ENCODE data around the gene ATP6V1E1. TPM values are rescaled to one million over a fixed set of nuclear protein-coding genes. Genes with fewer than 3 reads are reported as not detected.

The ATP6V1E1 gene
- total and polyA plus RNA-seq, 2 of the 13 experiments (the other 11 are each of a cell fraction or from before 2014, with no cell fraction given), result 69.3 to 90.9 TPM

DNA sequence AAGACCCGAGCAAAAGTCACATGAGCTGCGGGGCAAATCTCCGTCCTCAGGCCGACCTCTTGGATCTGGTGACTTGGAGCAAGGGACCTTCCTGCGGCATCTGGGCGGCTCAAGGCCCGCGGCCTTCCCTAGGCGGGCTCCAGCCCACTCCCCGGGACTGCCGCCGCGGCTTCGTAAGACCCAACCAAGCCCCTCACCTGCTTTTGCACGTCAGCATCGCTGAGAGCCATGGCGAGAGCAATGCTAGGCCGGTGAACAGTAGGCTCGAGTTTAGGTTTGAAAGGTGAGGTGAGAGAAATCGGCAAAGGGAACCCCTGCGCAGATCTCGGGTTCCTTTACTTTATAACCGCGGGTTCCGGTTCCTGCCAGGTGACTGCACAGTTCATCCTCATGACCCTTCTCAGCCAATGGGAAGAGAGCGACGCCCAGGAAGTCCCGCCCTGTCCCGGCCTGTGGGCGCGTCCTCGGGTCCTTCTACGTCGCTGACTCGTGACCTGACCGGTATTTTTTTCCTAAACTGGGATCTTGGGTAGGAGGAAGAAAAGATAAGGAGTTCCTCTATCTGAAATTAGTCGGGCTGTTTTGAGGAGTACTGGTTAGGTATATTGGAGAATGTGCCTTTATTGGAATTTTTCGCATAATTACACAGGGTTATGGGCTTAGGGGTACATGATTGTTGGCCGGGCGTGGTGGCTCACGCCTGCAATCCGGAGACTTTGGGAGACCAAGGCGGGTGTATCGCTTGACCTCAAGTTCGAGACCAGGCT, at the start of gene ATP6V1E1 (continued):
- TF ChIP-seq NR2C2 (CRISPR knock-in tag; IDR thresholded peaks at IDR 0.05; ENCODE audit: borderline replicate concordance) (peak; percentile 76; the same call in 1 of the 2 replicates), RCOR2 (CRISPR knock-in tag; IDR thresholded peaks at IDR 0.05) (peak; percentile 41; the same call in 1 of the 2 replicates), HNF4G (IDR thresholded peaks at IDR 0.05; ENCODE audit: borderline replicate concordance, low read depth, low read length) (no peak), HNF4G (CRISPR knock-in tag; IDR thresholded peaks at IDR 0.05; ENCODE audit: borderline replicate concordance, low read depth) (no peak), ZNF674 (CRISPR knock-in tag; IDR thresholded peaks at IDR 0.05; ENCODE audit: low read depth) (0 out of 2 replicates have a peak, but pooled peaks have one; percentile 71), ZNF776 (CRISPR knock-in tag; IDR thresholded peaks at IDR 0.05) (0 out of 2 replicates have a peak, but pooled peaks have one; percentile 41)
- TF ChIP-seq, protein P1, sequence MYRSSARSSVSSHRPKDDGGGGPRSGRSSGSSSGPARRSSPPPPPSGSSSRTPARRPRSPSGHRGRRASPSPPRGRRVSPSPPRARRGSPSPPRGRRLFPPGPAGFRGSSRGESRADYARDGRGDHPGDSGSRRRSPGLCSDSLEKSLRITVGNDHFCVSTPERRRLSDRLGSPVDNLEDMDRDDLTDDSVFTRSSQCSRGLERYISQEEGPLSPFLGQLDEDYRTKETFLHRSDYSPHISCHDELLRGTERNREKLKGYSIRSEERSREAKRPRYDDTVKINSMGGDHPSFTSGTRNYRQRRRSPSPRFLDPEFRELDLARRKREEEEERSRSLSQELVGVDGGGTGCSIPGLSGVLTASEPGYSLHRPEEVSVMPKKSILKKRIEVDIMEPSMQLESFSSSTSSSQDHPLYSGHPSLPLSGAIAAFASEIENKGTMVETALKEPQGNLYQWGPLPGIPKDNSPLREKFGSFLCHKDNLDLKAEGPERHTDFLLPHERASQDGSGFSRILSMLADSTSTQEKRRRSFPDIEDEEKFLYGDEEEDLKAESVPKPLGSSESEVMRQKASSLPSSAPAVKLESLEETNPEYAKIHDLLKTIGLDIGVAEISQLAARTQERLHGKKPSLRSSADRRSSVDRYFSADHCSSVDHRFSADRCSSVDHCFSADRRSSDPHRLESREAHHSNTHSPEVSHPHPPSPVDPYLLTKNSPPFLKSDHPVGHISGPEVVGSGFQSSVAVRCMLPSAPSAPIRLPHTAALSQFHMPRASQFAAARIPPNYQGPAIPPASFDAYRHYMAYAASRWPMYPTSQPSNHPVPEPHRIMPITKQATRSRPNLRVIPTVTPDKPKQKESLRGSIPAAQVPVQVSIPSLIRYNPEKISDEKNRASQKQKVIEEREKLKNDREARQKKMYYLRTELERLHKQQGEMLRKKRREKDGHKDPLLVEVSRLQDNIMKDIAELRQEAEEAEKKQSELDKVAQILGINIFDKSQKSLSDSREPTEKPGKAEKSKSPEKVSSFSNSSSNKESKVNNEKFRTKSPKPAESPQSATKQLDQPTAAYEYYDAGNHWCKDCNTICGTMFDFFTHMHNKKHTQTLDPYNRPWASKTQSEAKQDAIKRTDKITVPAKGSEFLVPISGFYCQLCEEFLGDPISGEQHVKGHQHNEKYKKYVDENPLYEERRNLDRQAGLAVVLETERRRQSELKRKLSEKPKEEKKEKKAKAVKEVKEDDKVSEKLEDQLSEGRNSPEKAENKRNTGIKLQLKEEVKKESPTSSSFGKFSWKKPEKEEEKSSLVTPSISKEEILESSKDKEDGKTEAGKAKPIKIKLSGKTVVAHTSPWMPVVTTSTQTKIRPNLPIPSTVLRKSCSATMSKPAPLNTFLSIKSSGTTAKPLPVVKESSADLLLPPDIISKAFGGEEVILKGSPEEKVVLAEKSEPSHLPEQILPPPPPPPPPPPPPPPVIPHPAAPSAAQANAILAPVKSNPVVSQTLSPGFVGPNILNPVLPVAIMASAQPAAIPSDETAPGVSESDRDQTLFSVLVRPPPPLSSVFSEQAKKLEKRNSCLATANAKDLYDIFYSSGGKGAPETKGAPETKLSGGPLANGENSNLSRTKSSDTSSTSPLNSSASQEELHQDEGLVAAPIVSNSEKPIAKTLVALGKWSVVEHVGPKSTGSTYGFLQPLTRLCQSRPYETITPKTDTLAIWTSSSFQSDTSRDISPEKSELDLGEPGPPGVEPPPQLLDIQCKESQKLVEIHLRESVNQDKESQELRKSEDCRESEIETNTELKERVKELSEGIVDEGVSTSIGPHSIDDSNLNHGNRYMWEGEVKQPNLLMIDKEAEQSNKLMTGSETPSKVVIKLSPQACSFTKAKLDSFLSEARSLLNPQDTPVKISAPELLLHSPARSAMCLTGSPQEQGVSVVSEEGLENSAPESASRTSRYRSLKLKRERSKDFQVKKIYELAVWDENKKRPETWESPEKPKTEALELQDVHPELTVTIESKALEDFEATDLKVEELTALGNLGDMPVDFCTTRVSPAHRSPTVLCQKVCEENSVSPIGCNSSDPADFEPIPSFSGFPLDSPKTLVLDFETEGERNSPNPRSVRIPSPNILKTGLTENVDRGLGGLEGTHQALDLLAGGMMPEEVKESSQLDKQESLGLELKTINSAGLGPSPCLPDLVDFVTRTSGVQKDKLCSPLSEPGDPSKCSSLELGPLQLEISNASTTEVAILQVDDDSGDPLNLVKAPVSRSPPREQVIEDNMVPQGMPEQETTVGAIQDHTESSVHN (CRISPR knock-in tag; IDR thresholded peaks at IDR 0.05), result no peak
- TF ChIP-seq, protein P2, sequence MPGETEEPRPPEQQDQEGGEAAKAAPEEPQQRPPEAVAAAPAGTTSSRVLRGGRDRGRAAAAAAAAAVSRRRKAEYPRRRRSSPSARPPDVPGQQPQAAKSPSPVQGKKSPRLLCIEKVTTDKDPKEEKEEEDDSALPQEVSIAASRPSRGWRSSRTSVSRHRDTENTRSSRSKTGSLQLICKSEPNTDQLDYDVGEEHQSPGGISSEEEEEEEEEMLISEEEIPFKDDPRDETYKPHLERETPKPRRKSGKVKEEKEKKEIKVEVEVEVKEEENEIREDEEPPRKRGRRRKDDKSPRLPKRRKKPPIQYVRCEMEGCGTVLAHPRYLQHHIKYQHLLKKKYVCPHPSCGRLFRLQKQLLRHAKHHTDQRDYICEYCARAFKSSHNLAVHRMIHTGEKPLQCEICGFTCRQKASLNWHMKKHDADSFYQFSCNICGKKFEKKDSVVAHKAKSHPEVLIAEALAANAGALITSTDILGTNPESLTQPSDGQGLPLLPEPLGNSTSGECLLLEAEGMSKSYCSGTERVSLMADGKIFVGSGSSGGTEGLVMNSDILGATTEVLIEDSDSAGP (CRISPR knock-in tag; IDR thresholded peaks at IDR 0.05; ENCODE audit: borderline replicate concordance), result peak; percentile 86; the same call in 1 of the 2 replicates
- TF ChIP-seq, protein P3, sequence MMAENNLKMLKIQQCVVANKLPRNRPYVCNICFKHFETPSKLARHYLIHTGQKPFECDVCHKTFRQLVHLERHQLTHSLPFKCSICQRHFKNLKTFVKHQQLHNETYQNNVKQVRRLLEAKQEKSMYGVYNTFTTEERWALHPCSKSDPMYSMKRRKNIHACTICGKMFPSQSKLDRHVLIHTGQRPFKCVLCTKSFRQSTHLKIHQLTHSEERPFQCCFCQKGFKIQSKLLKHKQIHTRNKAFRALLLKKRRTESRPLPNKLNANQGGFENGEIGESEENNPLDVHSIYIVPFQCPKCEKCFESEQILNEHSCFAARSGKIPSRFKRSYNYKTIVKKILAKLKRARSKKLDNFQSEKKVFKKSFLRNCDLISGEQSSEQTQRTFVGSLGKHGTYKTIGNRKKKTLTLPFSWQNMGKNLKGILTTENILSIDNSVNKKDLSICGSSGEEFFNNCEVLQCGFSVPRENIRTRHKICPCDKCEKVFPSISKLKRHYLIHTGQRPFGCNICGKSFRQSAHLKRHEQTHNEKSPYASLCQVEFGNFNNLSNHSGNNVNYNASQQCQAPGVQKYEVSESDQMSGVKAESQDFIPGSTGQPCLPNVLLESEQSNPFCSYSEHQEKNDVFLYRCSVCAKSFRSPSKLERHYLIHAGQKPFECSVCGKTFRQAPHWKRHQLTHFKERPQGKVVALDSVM (CRISPR knock-in tag; IDR thresholded peaks at IDR 0.05), result peak; percentile 51; the same call in 1 of the 2 replicates
- TF ChIP-seq, protein P4, sequence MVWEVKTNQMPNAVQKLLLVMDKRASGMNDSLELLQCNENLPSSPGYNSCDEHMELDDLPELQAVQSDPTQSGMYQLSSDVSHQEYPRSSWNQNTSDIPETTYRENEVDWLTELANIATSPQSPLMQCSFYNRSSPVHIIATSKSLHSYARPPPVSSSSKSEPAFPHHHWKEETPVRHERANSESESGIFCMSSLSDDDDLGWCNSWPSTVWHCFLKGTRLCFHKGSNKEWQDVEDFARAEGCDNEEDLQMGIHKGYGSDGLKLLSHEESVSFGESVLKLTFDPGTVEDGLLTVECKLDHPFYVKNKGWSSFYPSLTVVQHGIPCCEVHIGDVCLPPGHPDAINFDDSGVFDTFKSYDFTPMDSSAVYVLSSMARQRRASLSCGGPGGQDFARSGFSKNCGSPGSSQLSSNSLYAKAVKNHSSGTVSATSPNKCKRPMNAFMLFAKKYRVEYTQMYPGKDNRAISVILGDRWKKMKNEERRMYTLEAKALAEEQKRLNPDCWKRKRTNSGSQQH (CRISPR knock-in tag; IDR thresholded peaks at IDR 0.05; ENCODE audit: low read depth), result 0 out of 2 replicates have a peak, but pooled peaks have one; percentile 72
- TF ChIP-seq, protein P5, sequence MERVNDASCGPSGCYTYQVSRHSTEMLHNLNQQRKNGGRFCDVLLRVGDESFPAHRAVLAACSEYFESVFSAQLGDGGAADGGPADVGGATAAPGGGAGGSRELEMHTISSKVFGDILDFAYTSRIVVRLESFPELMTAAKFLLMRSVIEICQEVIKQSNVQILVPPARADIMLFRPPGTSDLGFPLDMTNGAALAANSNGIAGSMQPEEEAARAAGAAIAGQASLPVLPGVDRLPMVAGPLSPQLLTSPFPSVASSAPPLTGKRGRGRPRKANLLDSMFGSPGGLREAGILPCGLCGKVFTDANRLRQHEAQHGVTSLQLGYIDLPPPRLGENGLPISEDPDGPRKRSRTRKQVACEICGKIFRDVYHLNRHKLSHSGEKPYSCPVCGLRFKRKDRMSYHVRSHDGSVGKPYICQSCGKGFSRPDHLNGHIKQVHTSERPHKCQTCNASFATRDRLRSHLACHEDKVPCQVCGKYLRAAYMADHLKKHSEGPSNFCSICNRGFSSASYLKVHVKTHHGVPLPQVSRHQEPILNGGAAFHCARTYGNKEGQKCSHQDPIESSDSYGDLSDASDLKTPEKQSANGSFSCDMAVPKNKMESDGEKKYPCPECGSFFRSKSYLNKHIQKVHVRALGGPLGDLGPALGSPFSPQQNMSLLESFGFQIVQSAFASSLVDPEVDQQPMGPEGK (CRISPR knock-in tag; IDR thresholded peaks at IDR 0.05), result no peak; the same call in 1 of the 2 replicates

Measured in HepG2 (cell line).